HG03565 (cell line): ENCODE data around the gene CNTNAP5.

Source experiments
- ATAC-seq: cut with Tn5 transposase; IDR thresholded peaks from one replicate; pipeline ENCODE4 v1.9.1; 2021; ENCODE audit warnings: mild to moderate bottlenecking, moderate library complexity; ENCODE audit not compliant: unreplicated experiment

CNTNAP5 gene

GRCh38 chr2:124664363-124664762, 639.3 kb downstream of the CNTNAP5 start:
- no peak for ATAC-seq

GRCh38 chr2:124666976-124667375, 641.9 kb downstream of the CNTNAP5 start:
- ATAC-seq: no peak

GRCh38 chr2:124668161-124668560, 643.1 kb downstream of the CNTNAP5 start:
- no peak for ATAC-seq

GRCh38 chr2:124670187-124670586, 645.1 kb downstream of the CNTNAP5 start:
- ATAC-seq: no peak

GRCh38 chr2:124678043-124678442, 653.0 kb downstream of the CNTNAP5 start:
- no peak for ATAC-seq

- no peak for ATAC-seq
Measured at GRCh38 chr2:124683536-124684428, 658.7 kb downstream of the CNTNAP5 start.

GRCh38 chr2:124689348-124689747, 664.3 kb downstream of the CNTNAP5 start:
- no peak for ATAC-seq

GRCh38 chr2:124692216-124692615, 667.1 kb downstream of the CNTNAP5 start:
- no peak for ATAC-seq

- no peak for ATAC-seq
Measured at GRCh38 chr2:124692707-124693106, 667.6 kb downstream of the CNTNAP5 start.

- ATAC-seq: no peak
Measured at GRCh38 chr2:124693156-124693555, 668.1 kb downstream of the CNTNAP5 start.

GRCh38 chr2:124698979-124699565, 674.0 kb downstream of the CNTNAP5 start:
- ATAC-seq: no peak

- no peak for ATAC-seq
Measured at GRCh38 chr2:124702777-124703176, 677.7 kb downstream of the CNTNAP5 start.

GRCh38 chr2:124704071-124704925, 679.2 kb downstream of the CNTNAP5 start:
- ATAC-seq: no peak

GRCh38 chr2:124708661-124709060, 683.6 kb downstream of the CNTNAP5 start:
- no peak for ATAC-seq

GRCh38 chr2:124713969-124714368, 688.9 kb downstream of the CNTNAP5 start:
- ATAC-seq: no peak

GRCh38 chr2:124725187-124725586, 700.1 kb downstream of the CNTNAP5 start:
- ATAC-seq: no peak

- no peak for ATAC-seq
Measured at GRCh38 chr2:124740636-124741035, 715.5 kb downstream of the CNTNAP5 start.

GRCh38 chr2:124753842-124754241, 728.8 kb downstream of the CNTNAP5 start:
- no peak for ATAC-seq

GRCh38 chr2:124755386-124755785, 730.3 kb downstream of the CNTNAP5 start:
- ATAC-seq: no peak

- ATAC-seq: no peak
Measured at GRCh38 chr2:124756048-124756447, 731.0 kb downstream of the CNTNAP5 start.

GRCh38 chr2:124762388-124762787, 737.3 kb downstream of the CNTNAP5 start:
- ATAC-seq: no peak
